Keratinocyte (primary cell): ENCODE data around the gene TRIM9. TPM values are rescaled to one million over a fixed set of nuclear protein-coding genes. Genes with fewer than 3 reads are reported as not detected.

Experiments
- DNase-seq: peaks from one replicate; pipeline ENCODE4 v3.0.0-alpha.2; 2011; ENCODE audit warnings: low read depth, missing footprints, low spot score
- FAIRE-seq: peaks from 2 replicates; lab custom pipeline; 2011; peaks lifted over from hg19 to GRCh38; lab: Jason Lieb, UNC
- H2AFZ ChIP-seq: 2 replicates; pipeline ENCODE4 v1.6.0; 2012; ENCODE audit warnings: low read length, control low read depth, inconsistent platforms; ENCODE audit not compliant: control insufficient read depth
- H3K27ac ChIP-seq: 2 replicates; pipeline ENCODE4 v1.5.1; 2011; ENCODE audit warnings: low read length; ENCODE audit not compliant: control insufficient read depth, insufficient read depth
- H3K27me3 ChIP-seq: 3 replicates; pipeline ENCODE4 v1.6.0; 2011; ENCODE audit warnings: low read length; ENCODE audit not compliant: control insufficient read depth, insufficient read depth; ENCODE audit errors: extremely low read depth
- H3K36me3 ChIP-seq, 2 experiments: 2 replicates in 1 of 2; 3 replicates in 1 of 2; pipeline ENCODE4 v1.5.1; 2011; ENCODE audit warnings: low read length in 2 of 2, mild to moderate bottlenecking in 1 of 2; ENCODE audit not compliant: control insufficient read depth in 2 of 2, insufficient read depth in 2 of 2; ENCODE audit errors: extremely low read depth in 1 of 2
- H3K4me1 ChIP-seq: 3 replicates; pipeline ENCODE4 v1.5.1; 2011; ENCODE audit warnings: low read length; ENCODE audit not compliant: control insufficient read depth, insufficient read depth; ENCODE audit errors: extremely low read depth
- H3K4me2 ChIP-seq: 3 replicates; pipeline ENCODE4 v1.6.0; 2011; ENCODE audit warnings: low read depth, low read length; ENCODE audit not compliant: control insufficient read depth, insufficient read depth; ENCODE audit errors: extremely low read depth
- H3K4me3 ChIP-seq, 3 experiments: fragments of 200-600 bp in 1 of 3; sonication (generic) in 1 of 3; 2 replicates in 2 of 3; 3 replicates in 1 of 3; pipeline ENCODE4 v1.5.1; 2011 to 2016; ENCODE audit warnings: low read length in 3 of 3, mild to moderate bottlenecking in 3 of 3, control low read depth in 2 of 3, inconsistent platforms in 1 of 3, low read depth in 1 of 3, mixed read lengths in 1 of 3, mixed run types in 1 of 3, moderate library complexity in 1 of 3; ENCODE audit not compliant: control insufficient read depth in 2 of 3, insufficient read depth in 2 of 3; ENCODE audit errors: extremely low read depth in 1 of 3
- H3K79me2 ChIP-seq: 2 replicates; pipeline ENCODE4 v1.6.0; 2012; ENCODE audit warnings: low read length; ENCODE audit not compliant: control insufficient read depth, insufficient read depth
- H3K9ac ChIP-seq: 3 replicates; pipeline ENCODE4 v1.6.0; 2011; ENCODE audit warnings: low read length; ENCODE audit not compliant: control insufficient read depth, insufficient read depth; ENCODE audit errors: extremely low read depth
- H3K9me1 ChIP-seq: 3 replicates; pipeline ENCODE4 v1.6.0; 2011; ENCODE audit warnings: low read length; ENCODE audit not compliant: control insufficient read depth, insufficient read depth; ENCODE audit errors: extremely low read depth
- H3K9me3 ChIP-seq: 2 replicates; pipeline ENCODE4 v1.5.1; 2012; ENCODE audit warnings: low read depth, low read length; ENCODE audit not compliant: control insufficient read depth
- H4K20me1 ChIP-seq: 3 replicates; pipeline ENCODE4 v1.6.0; 2011; ENCODE audit warnings: low read length; ENCODE audit not compliant: control insufficient read depth, insufficient read depth; ENCODE audit errors: extremely low read depth
- EZH2 ChIP-seq: IDR thresholded peaks from one replicate; pipeline ENCODE4 v1.6.1; 2012; ENCODE audit warnings: inconsistent platforms, mild to moderate bottlenecking, low read length, moderate library complexity
- dilution Hi-C: fragments of 300-500 bp; cut with MboI; formaldehyde crosslinking; loops from one replicate; pipeline ENCODE4 v1.7.0; 2020; ENCODE audit warnings: low sequenced_read_pairs; ENCODE audit not compliant: extremely low pct_ligation_motif_present
- polyA plus RNA-seq, 5 experiments: library from polyadenylated mRNA; depleted of rRNA in 3 of 5; stranded (reverse) in 3 of 5; stranded (forward) in 1 of 5; unstranded in 1 of 5; fragments of >200 nt; gene quantifications; 1 replicate in 1 of 5; 2 replicates in 3 of 5; 3 replicates in 1 of 5; pipeline versions ENCODE4 v1.2.1 to v1.2.3, GENCODE V29; 2011 to 2012; ENCODE audit warnings: missing spikeins in 2 of 5, low read depth in 1 of 5, low replicate concordance in 1 of 5
- TF ChIP-seq, protein P1 (sequence below), 3 experiments: IDR thresholded peaks in 1 of 3; conservative IDR thresholded peaks in 1 of 3; optimal IDR thresholded peaks in 1 of 3; 2 replicates in 2 of 3; 3 replicates in 1 of 3; pipeline versions ENCODE3 to v1.5.1; 2011; ENCODE audit warnings: low read length in 3 of 3, mild to moderate bottlenecking in 3 of 3, moderate library complexity in 2 of 3, control low read depth in 1 of 3, inconsistent platforms in 1 of 3; ENCODE audit not compliant: insufficient read depth in 2 of 3; ENCODE audit errors: extremely low read depth in 1 of 3

The TRIM9 gene
- polyA plus RNA-seq, 1 donor (not counting 4 experiments of a cell fraction or from before 2014, with no cell fraction given): 0.04 TPM

DNA sequence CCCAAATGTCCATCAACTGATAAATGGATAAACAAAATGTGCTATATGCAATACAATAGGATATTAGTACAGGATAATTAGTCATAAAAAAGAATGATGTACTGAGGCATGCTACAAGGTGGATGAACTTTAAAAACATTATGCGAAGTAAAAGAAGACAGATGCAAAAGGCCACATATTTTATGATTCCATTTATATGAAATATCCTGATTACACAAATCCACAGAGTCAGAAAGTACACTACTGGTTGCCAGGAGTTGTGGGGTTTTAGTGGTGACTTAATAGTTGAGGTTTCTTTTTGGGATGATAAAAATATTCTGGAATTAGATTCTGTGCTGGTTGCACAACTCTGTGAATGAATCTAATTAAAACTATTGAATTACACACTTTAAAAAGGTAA, 12.6 kb downstream of the TRIM9 start:
- Histone ChIP-seq H3K79me2 (no peaks in the 10 kb centered on the region), H3K4me1 (peaks cover 4% of the 10 kb centered on the region), H3K4me2 (no peak overlapping the region), H4K20me1 (no peaks in the 10 kb centered on the region), H3K9me1 (no peaks in the 10 kb centered on the region), H2AFZ (no peak overlapping the region), H3K9me3 (no peaks in the 10 kb centered on the region), H3K27ac (no peak overlapping the region), H3K27me3 (no peaks in the 10 kb centered on the region), H3K36me3 (no peaks in the 10 kb centered on the region), H3K4me3 (no peak overlapping the region), H3K9ac (no peak overlapping the region)
- FAIRE-seq: no peak
- TF ChIP-seq EZH2: no peak
- TF ChIP-seq, protein P1, sequence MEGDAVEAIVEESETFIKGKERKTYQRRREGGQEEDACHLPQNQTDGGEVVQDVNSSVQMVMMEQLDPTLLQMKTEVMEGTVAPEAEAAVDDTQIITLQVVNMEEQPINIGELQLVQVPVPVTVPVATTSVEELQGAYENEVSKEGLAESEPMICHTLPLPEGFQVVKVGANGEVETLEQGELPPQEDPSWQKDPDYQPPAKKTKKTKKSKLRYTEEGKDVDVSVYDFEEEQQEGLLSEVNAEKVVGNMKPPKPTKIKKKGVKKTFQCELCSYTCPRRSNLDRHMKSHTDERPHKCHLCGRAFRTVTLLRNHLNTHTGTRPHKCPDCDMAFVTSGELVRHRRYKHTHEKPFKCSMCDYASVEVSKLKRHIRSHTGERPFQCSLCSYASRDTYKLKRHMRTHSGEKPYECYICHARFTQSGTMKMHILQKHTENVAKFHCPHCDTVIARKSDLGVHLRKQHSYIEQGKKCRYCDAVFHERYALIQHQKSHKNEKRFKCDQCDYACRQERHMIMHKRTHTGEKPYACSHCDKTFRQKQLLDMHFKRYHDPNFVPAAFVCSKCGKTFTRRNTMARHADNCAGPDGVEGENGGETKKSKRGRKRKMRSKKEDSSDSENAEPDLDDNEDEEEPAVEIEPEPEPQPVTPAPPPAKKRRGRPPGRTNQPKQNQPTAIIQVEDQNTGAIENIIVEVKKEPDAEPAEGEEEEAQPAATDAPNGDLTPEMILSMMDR (optimal IDR thresholded peaks at IDR 0.05 in 1 of 3, IDR thresholded peaks at IDR 0.05 in 1 of 3, conservative IDR thresholded peaks at IDR 0.05 in 1 of 3; ENCODE audit: extremely low read depth in 1 of 3, insufficient read depth in 2 of 3, low read length in 3 of 3): no peak
- dilution Hi-C loops: no loop called here
- no peak for DNase-seq

DNA sequence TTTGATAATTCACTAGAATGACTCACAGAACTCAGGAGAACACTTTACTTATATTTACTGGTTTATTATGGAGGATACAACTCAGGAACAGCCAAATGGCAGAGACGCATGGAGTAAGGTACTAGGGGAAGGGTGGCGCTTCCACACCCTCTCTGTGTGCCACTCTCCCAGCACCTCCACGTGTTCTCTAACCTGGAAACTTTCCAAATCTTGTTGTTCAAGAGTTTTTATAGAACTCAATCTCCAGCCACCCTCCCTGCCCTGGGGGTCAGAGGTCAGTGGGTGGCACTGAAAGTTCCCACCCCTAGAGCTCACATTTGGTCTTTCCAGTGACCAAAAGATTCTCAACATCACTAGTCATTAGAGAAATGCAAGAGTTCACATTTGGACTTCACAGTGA, 13.2 kb downstream of the TRIM9 start:
- Histone ChIP-seq H3K4me2 (no peak overlapping the region), H3K79me2 (no peaks in the 10 kb centered on the region), H3K27me3 (no peaks in the 10 kb centered on the region), H3K36me3 (no peaks in the 10 kb centered on the region), H3K9me3 (no peaks in the 10 kb centered on the region), H3K27ac (no peak overlapping the region), H3K9ac (no peak overlapping the region), H3K9me1 (no peaks in the 10 kb centered on the region), H3K4me1 (no peaks in the 10 kb centered on the region), H3K4me3 (no peak overlapping the region), H4K20me1 (no peaks in the 10 kb centered on the region), H2AFZ (no peak overlapping the region)
- TF ChIP-seq EZH2: no peak
- TF ChIP-seq, protein P1 (optimal IDR thresholded peaks at IDR 0.05 in 1 of 3, IDR thresholded peaks at IDR 0.05 in 1 of 3, conservative IDR thresholded peaks at IDR 0.05 in 1 of 3; ENCODE audit: extremely low read depth in 1 of 3, insufficient read depth in 2 of 3, low read length in 3 of 3): no peak
- FAIRE-seq (no peak), DNase-seq (no peak)
- dilution Hi-C loops: no loop called here
